Ishikawa (cell line): ENCODE data around the gene PPM1F.

Source experiments
- FOXM1 ChIP-seq: IDR thresholded peaks from 2 replicates; pipeline ENCODE4 v1.6.1; 2012; ENCODE audit warnings: low read depth, borderline replicate concordance
- RAD21 ChIP-seq: IDR thresholded peaks from 2 replicates; pipeline ENCODE4 v1.6.1; 2012; ENCODE audit warnings: low read depth
- TAF1 ChIP-seq: IDR thresholded peaks from 2 replicates; pipeline ENCODE4 v1.6.1; 2012; ENCODE audit warnings: low read depth, mild to moderate bottlenecking
- TF ChIP-seq, protein P1 (sequence below): IDR thresholded peaks from 2 replicates; pipeline ENCODE4 v1.6.1; 2012

DNA sequence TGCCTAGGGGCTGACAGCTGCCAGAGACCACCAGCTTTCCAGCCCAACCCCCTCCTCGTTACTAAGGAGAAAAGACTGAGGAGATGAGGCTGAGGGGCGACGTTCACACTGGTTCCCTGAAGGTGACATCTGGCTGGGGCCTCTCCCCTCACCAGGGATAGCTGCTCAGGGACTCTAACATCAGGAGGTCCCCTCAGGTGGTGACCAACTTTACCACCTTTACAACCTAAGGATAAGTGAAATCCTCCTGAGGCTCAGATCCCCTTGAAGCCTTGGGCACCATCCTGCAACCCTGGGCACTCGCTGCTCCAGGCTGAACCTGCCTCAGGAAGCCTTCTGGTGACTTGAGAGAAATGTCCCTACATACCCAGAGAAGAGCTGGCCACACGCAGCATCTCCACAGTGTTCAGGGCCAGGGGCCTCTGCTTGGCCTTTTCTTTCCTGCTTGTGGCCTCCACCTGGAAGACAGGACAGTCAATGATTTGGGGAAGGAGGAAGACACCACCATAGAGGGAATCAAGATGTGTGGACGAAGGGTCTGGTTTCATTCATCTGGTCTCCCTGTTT, 12.4 kb upstream of the PPM1F start:
- TF ChIP-seq FOXM1, result no peak
- TF ChIP-seq RAD21, result no peak
- TF ChIP-seq TAF1, result no peak
- TF ChIP-seq, protein P1, sequence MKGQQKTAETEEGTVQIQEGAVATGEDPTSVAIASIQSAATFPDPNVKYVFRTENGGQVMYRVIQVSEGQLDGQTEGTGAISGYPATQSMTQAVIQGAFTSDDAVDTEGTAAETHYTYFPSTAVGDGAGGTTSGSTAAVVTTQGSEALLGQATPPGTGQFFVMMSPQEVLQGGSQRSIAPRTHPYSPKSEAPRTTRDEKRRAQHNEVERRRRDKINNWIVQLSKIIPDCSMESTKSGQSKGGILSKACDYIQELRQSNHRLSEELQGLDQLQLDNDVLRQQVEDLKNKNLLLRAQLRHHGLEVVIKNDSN, result no peak
